ENCODE results near the gene BRAF. TPM values are rescaled to one million over a fixed set of nuclear protein-coding genes. Genes with fewer than 3 reads are reported as not detected.

The BRAF gene
- total RNA-seq, 1 donor from 2014 or later, result 25.0 TPM

DNA sequence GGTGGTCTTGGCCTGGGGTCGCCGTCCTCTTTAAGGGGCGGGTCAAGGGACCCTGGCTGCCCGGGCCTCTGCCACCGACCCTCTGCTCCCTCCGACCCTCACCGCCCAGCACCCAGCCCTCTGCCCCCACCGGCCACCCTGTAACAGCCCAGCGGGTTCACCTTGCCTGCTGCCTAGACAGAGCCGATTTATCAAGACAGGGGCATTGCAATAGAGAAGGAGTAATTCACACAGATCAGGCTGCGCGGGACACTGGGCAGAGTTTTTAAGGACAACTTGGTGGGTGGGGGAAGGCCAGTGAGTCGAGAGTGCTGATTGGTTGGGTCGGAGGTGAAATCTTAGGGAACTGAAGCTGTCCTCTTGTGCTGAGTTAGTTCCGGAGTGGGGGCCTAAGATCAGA, 252.8 kb downstream of the BRAF start:
- intact Hi-C loops (cut with micrococcal nuclease), result loop anchor here (10.0 kb wide), 1 partner anchor 883 kb away; the partner anchor contains the start of gene AGK

DNA sequence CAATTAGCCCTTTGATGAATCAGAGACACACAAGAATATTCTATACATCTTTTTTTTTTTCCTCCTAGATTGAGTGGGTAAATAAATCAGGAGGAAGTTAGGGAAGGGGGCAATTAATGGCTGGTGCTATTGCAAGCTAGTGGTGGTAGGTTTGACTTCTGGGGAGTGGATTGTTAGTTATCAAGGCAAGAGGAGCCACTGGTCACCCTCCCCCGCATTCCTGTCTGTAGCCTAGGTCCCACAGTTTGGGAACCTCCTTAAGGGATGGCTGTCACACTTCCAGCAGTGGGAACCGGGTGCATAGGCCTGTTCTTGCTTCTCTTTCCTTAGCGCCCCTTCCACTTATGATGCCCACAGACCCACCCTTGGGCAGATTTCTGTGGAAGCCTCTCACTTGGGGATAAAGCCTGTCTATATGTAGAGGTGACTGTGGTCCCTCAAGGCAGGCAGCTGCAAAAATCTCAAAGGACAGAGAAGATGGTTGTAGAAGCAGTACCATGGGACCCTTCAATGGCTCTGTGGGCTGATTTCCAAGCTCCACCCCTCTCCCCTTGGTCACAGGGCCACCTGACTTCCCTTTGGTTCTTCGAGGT, 254.3 kb downstream of the BRAF start:
- intact Hi-C loops (cut with micrococcal nuclease), result loop anchor here (10.0 kb wide), 1 partner anchor 884 kb away; the partner anchor contains the start of gene AGK

DNA sequence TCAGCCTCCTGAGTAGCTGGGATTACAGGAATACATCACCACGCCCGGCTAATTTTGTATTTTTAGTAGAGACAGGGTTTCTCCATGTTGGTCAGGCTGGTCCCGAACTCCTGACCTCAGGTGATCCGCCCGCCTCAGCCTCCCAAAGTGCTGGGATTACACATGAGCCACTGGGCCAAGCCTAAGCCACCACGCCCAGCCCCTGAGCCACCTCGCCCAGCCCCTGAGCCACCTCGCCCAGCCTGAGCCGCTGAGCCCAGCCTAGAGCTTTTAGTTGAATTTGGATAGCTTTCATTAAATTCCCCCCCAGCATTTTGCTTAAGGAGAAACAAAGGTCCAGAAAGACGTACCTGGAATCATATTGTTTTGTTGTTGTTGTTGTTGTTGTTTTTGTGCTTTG, 254.9 kb downstream of the BRAF start:
- intact Hi-C loops (cut with micrococcal nuclease), result loop anchor here (10.0 kb wide), 1 partner anchor 885 kb away; the partner anchor contains the start of gene AGK

DNA sequence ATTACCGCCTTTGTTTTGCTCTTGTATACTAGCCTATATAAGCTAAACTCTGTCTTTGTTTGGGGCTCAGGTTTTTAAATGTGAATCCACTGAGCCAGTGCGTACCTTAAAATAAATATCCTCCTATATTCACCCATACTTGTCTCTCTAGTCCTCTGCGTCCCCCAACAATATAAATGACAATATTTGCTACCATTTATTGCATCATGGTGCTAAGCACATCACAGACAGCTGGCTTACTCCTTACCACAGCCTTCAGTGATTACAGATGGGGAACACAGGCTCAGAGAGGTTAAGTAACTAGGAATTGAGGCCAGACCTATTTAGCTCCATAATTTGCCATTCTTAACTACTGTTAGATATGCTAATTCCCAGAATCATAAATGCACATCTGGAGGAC, 255.4 kb downstream of the BRAF start:
- intact Hi-C loops (cut with micrococcal nuclease), result no loop called here

Other genes starting within 250 kb of the BRAF start
- 203 and 205 TPM in 2 replicates for gene NDUFB2, start 228.2 kb downstream of the BRAF start, total RNA-seq
- gene MRPS33, start 90.0 kb upstream of the BRAF start, total RNA-seq, result 65.0 and 65.6 TPM in 2 replicates
- gene TMEM178B, start 149.1 kb upstream of the BRAF start, total RNA-seq, result 0.43 and 0.80 TPM in 2 replicates

All from T-helper 2 cell treated with Interferon-gamma antibody and Interleukin-4, amounts not matched to agents 100 ng/mL and 5 ng/mL, for 36 hours (primary cell).